ENCODE data around the gene GALNT17.

The GALNT17 gene

DNA sequence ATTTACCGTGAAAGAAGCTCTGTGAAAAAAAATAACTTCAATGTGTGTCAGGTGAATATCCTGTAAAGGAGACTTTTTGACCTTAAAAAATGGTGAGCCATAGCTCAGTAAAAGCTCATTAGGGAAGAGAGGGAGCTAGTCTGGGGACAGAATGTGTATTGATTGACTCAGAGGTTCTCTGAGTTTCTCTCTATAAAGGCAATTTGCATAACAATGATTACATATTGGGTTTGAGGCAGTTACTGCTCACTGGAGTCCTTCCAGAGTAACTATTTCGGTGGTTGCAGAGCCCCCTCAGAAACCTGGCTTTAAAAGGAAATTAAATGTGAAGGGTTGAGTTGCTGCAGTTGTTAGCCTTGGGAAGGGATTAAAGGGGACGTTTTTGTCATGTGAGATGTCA is 181.6 kb downstream of the GALNT17 start:
- no peak for DNase-seq
- in situ Hi-C loops (cut with MboI; ENCODE audit: low pct_unique_long_range_greater_than_20kb, low sequenced_read_pairs): no loop called here

- DNase-seq: no peak
- in situ Hi-C loops (cut with MboI; ENCODE audit: low pct_unique_long_range_greater_than_20kb, low sequenced_read_pairs): no loop called here
Measured at GRCh38 chr7:71320916-71321315, 189.0 kb downstream of the GALNT17 start.

DNA sequence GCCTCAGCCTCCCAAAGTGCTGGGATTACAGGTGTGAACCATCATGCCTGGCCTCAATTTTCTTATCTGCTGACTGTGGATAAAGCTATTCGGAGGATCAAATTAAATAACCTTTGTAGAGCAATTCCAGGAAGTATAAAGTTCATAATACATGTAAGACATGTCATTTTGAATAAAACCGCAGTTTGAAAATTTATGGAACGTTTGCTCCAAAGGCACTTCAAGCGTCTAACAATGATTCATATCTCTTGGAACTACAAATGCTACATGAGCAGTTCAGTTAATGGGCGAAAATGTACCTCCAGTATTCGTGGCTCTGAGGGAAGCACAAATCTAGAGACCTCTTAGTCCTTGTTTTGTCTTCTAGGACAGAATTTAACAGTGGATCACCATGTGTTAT is 190.3 kb downstream of the GALNT17 start:
- in situ Hi-C loops (cut with MboI; ENCODE audit: low pct_unique_long_range_greater_than_20kb, low sequenced_read_pairs): no loop called here
- DNase-seq: no peak

DNA sequence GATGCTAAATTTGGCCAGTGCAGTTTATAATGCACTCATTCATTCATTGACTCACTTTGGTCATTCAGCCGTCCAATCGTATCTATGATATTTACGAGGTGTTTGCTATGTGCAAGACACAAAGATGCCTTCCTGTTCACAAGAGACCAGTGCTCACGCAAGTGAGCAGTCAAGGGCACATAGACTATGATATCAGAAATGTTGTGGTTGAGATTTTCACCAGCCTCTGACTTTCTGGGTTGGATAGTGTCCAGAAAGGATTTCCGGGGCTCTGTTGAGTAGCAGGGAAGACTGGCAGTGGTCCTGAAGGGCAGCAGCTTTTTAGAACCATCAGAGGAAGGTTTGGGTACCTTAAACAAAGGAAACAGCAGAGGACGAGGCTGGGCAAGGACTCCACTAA is 191.8 kb downstream of the GALNT17 start:
- in situ Hi-C loops (cut with MboI; ENCODE audit: low pct_unique_long_range_greater_than_20kb, low sequenced_read_pairs): no loop called here
- no peak for DNase-seq

GRCh38 chr7:71325151-71325550 is 193.2 kb downstream of the GALNT17 start:
- no peak for DNase-seq
- in situ Hi-C loops (cut with MboI; ENCODE audit: low pct_unique_long_range_greater_than_20kb, low sequenced_read_pairs): no loop called here

- in situ Hi-C loops (cut with MboI; ENCODE audit: low pct_unique_long_range_greater_than_20kb, low sequenced_read_pairs): no loop called here
- DNase-seq: no peak
Measured at GRCh38 chr7:71326595-71326994, 194.7 kb downstream of the GALNT17 start.

GRCh38 chr7:71327946-71328345 is 196.0 kb downstream of the GALNT17 start:
- in situ Hi-C loops (cut with MboI; ENCODE audit: low pct_unique_long_range_greater_than_20kb, low sequenced_read_pairs): no loop called here
- no peak for DNase-seq

DNA sequence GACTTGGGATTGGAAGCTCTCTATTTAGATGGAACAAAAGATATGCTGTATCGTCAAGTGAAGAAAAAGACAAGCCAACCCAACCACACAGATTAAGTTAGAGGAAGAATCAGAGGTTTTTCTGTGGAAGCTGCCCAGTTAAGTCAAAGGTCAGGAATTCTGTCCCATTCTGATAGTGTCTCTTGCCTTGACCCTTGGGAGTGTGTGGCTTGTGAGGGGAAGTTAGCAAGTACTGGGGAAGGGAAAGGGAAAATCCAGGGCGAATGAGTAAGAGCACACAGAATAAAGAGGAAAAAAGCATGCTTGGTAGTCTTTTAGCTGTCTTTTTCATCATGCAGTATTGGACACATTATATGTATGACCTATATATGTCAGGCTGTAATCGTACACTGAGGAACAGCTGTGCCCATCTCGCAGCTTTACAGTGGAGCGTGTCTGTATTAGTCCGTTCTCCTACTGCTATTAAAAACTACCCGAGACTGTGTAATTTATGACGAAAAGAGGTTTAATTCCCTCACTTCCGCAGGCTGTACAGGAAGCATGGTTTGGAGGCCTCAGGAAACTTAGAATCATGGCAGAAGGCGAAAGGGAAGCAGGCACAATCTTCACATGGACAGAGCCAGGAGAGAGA is 197.2 kb downstream of the GALNT17 start:
- in situ Hi-C loops (cut with MboI; ENCODE audit: low pct_unique_long_range_greater_than_20kb, low sequenced_read_pairs): no loop called here
- DNase-seq: peak; percentile 4

- in situ Hi-C loops (cut with MboI; ENCODE audit: low pct_unique_long_range_greater_than_20kb, low sequenced_read_pairs): no loop called here
- no peak for DNase-seq
Measured at GRCh38 chr7:71332207-71332606, 200.3 kb downstream of the GALNT17 start.

DNA sequence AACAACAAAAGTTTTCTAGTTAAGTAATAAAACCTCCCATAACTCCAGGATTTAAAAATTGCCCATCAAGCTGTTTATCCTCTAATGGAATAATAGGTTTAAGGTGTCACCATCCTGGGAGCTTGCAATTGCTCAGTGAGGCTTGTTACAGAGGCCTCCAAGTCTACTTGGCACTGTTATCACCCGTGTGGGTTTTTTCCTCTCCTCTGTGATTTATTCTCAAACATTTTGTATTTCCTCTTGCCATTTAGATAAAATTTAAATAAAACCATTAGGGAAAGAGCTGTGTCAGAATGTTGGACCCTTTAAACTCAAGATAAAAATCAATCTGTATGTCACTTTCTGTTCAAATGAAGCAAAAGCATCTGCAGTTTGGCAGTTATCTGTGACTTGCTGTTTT is 202.6 kb downstream of the GALNT17 start:
- in situ Hi-C loops (cut with MboI; ENCODE audit: low pct_unique_long_range_greater_than_20kb, low sequenced_read_pairs): no loop called here
- DNase-seq: no peak

DNA sequence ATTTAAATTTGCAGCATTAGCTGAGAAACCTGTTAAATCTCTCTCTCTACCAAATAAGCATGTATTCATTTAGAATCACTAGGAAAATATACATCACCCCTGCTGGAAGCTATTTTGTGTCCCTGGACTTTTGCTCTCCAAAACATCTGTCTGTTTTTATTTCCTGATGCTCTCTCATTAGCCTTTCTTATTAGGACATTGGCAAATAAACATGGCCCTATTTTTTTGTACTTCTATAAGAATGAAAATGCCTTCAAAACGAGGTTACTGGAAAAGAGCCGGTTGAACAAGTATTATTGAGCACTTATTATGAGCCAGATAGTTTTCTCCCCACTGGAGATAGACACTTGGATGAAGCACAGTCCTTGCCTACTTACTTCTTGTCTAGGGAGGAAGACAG is 206.9 kb downstream of the GALNT17 start:
- no peak for DNase-seq
- in situ Hi-C loops (cut with MboI; ENCODE audit: low pct_unique_long_range_greater_than_20kb, low sequenced_read_pairs): no loop called here

GRCh38 chr7:71339924-71340323 is 208.0 kb downstream of the GALNT17 start:
- DNase-seq: no peak
- in situ Hi-C loops (cut with MboI; ENCODE audit: low pct_unique_long_range_greater_than_20kb, low sequenced_read_pairs): no loop called here

DNA sequence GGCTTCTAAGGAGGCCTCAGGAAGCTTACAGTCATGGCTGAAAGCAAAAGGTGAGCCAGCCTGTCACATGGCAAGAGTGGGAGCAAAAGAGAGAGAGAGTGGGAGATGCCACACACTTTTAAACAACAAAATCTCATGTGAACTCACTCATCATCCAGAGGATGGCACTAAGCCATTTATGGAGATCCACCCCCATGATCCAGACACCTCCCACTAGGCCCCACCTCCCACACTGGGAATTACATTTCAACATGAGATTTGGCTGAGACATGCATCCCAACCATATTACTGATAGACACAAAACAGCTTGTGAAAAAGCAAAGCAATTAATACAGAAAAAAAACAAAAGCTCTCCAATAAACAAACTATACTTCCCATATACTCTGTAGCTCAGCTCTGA is 210.3 kb downstream of the GALNT17 start:
- no peak for DNase-seq
- in situ Hi-C loops (cut with MboI; ENCODE audit: low pct_unique_long_range_greater_than_20kb, low sequenced_read_pairs): no loop called here

DNA sequence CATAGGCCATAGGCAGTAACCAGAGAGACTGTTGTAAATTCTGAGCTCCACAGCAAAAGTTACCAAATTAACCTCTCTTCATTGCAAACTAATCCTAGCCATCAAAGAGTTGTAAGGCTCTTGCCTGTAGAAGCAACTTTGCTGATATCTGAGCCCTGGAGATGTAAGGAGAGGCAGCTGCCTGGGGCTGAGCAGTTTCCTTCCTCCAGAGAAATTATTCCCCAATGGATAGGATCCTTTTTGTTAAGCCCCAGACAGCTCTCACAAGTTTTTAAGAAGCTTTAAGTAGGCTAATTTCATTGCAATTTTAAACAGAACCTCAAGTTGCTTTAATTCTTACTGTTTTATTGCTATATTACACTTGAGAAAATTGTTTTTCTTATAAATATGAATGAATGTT is 211.1 kb downstream of the GALNT17 start:
- in situ Hi-C loops (cut with MboI; ENCODE audit: low pct_unique_long_range_greater_than_20kb, low sequenced_read_pairs): no loop called here

DNA sequence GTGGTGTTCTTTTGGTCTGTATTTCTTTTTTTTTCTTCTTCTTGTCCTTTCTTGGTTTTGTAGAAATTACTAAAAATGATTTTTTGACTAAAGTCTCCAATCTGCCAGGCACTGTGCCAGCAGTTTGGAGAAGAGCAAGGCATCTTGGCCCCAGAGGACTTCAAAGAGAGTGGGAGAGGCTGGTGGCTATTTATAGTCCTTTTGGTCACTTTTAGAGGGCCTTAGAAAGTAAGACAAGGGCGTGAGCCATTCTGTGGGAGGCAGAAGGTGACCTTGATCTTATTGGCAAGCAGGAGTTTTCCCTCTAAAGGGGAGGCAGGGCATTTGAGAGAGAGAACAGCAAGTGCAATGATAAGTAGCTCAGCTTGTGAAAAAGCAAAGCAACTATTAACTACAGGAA is 211.9 kb downstream of the GALNT17 start:
- DNase-seq: no peak
- in situ Hi-C loops (cut with MboI; ENCODE audit: low pct_unique_long_range_greater_than_20kb, low sequenced_read_pairs): no loop called here

More for the DNA sequence above, 211.1 kb downstream of the GALNT17 start:
- DNase-seq: no peak

- no peak for DNase-seq
- in situ Hi-C loops (cut with MboI; ENCODE audit: low pct_unique_long_range_greater_than_20kb, low sequenced_read_pairs): no loop called here
Measured at GRCh38 chr7:71345117-71345884, 213.4 kb downstream of the GALNT17 start.

- no peak for DNase-seq
- in situ Hi-C loops (cut with MboI; ENCODE audit: low pct_unique_long_range_greater_than_20kb, low sequenced_read_pairs): no loop called here
Measured at GRCh38 chr7:71348821-71349681, 217.1 kb downstream of the GALNT17 start.

DNA sequence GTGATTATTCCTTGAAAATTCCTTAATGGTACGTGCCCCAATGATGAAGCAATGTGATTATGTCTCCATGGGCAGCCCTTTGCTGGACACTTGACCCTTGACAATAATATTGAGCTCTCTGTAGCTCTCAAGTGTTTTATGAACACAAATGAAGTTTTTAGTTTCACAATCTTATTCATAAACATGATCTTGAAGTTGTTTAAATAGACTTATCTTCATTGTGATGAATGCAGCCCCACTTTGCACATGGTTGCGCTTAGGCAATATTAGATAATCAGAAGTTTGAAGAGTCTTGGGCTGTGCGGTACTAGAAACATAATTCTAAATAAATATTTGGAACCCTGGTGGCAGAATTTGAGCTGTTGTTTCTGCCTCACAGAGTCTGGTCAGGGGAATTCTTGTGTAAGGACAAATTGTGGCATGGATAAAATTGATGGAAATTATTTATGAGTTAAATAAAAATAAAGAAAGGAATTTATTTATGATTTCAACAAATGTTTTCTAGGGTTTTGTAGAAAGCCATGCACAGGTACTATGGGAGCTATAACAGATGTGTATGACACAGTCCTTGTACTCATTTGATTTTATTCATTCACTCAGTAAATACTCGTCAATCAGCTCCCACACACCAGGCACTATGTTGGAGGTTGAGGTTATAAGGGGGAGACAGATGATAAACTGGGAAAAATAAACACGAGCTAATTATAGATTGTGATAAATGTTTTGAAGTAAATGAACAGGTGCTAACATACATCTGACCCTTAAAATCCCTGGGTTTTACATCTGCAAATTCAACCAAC is 217.9 kb downstream of the GALNT17 start:
- DNase-seq: no peak
- in situ Hi-C loops (cut with MboI; ENCODE audit: low pct_unique_long_range_greater_than_20kb, low sequenced_read_pairs): no loop called here

GRCh38 chr7:71350680-71351079 is 218.7 kb downstream of the GALNT17 start:
- in situ Hi-C loops (cut with MboI; ENCODE audit: low pct_unique_long_range_greater_than_20kb, low sequenced_read_pairs): no loop called here
- DNase-seq: no peak
